Fibroblast of skin of right biceps (primary cell): ENCODE data around the gene COMMD10.

Source experiments
- DNase-seq: peaks from one replicate; pipeline ENCODE4 v3.0.0-alpha.2; 2013

Gene COMMD10

DNA sequence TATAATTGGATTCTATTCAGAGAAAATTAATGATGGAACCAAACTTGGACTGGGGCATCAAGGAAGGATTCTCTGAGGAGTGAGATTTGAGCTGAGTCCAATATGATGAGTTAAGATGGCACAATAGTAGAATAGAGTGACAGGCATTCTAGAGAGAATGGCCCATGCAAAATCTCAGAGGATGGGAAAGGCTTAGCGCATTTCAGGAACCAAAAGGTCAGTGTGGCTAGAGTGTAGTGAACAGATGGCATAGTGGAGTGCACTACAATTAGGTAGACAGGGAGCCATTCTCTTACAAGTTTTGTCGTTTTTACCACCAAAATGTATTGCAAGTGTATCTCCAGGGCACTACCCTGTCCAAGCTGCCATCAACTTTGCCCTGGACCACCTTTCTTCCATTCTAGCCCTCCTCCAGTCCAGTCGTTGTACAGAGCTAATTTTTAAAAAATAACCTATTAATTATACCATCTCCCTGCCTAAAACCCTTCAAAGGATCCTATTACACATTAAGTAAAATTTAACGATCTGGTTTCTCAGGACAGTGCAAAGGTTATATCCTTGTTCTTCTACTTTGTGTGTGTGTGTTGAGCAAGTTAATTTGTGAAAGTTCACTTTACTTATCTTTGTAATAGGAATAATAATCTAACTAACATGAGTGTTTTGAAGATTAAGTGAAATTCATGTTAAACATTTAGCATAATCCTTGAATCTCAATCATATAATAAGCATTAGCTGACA is 211.7 kb downstream of the COMMD10 start:
- DNase-seq = no peak

DNA sequence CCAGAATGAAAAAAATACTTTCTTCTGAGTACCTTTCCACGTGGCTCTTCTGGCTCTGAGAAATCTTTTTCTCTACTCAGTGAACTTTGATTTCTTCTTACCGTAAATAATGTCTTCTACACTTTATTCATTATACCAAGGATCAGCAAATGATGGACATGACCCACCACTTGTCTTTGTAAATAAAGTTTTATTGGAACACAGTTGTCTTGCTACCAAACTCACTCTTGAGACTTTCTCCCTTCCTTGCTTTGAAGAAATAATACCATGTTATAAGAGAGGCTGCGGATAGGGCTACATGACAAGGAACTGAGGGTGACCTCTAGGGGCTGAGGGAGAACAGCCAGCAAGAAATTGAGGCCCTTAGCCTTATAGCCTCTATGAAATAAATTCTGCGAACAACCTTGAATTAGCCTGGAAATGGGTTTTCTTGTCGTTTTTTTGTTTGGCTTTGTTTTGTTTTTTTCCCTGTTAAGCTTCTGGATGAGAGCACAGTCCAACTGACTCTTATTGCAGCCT is 212.5 kb downstream of the COMMD10 start:
- no peak for DNase-seq

DNA sequence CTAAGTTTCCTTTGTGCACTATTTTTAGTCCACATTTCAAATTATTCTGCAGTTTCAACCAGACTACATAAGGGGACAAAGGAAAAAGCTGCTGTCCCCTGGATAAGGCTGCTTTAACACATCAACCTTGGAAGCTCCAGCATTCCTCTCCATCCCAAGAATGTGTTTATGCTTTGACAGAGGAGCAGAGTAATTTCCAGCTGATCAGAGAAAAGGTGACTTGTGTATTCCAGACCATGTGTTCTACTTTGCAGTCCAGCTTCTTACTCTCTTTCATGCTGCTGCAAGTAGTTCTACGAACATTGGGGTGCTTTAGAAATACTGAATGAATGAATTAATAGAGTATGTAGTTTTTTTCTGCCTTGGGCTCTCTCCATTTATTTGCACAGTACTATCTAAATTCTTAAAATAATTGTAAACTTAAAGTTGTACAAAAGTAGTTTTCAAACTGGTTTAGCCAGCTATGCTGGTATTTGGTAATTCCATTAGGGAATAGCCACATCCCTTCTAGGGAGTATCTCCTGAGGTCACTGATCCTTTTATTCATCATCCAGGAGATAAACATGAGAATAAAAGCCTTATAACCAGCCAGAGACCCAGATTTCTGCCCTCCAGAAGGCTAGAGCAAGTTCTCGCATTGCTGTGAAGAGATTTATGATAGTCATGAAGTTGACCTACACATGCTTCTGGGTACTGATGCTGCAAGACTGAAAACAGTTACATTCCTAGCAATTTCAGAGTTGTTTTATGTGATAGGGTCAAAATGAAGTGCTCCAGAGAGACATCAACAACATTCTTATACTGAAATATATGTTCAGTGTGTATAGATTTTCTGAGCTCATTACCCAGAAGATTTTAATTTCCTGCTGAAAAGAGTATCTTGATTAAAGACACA is 215.2 kb downstream of the COMMD10 start:
- DNase-seq = peak; percentile 30

DNA sequence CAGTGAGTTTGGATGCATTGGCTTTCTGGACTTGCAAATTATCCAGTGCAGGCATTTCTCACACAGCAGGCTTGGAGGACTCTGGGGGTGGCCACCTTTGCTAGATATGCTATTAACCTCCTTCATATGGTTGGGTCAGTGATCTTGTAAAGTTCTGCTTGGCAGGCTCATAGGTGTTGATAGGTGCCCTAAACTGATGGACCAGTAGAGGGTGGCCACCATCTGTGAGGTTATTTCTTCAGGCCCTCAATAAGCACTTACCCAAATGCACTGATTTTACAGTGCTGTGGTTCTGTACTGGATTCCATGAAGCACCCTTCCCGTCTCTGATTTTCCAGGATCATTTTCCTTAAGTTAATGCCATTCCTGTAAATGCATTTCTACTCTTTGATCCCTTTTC is 216.3 kb downstream of the COMMD10 start:
- DNase-seq = no peak

DNA sequence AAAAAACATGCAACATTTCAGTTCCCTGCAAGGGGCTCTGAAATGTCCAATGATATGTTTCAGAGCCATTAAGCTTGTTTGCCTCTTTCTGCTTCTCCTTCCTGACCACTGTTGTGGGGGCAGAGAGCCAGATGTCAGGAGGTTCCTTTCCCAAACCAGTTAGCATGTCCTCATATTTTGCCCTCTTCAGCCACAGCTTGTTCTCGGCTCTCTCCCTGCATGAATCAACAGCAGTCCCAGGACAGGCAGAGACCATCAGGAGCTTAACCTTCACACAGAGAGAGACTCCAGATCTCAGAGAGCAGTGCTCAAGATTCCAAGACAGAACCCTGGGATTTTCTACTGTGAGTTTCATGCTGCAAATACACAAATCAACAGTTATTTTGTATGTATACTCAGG is 218.5 kb downstream of the COMMD10 start:
- no peak for DNase-seq

DNA sequence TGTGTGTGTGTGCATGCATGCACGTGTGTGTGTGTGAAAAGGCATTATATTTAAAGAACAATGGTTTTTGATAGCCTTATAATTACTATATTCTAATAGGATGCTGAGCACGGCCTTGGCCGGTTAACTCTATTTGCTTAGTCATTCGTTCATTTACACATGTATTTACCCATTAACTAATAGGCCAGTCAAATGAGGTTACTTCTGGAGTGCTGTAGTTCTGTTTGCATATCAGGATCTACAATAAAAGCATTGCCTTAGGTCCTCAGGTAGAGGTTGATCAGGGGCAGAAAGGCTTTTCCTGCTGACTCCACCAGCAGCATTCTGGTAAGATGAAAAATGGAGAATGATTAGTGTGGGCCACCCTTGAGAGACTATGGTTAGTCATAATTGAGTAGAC is 219.0 kb downstream of the COMMD10 start:
- no peak for DNase-seq

DNA sequence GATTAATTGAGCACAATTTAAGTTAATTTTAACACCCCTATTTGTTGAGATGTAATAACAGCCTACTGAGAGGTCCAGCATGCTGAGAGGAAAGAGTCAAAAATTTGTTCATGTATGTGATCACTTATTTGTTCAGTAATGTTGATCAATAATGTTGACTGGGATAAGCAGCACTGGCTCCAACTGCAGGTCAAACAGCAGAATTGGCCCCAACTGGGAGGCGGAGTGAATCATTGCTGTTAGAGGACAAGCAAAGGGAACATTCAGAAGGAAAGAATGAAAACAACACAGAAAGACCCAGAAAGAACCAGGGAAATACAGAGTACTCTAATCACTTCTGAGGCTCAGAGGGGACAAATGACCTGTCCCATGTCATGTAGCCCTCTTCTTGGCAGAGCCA is 221.1 kb downstream of the COMMD10 start:
- no peak for DNase-seq

DNA sequence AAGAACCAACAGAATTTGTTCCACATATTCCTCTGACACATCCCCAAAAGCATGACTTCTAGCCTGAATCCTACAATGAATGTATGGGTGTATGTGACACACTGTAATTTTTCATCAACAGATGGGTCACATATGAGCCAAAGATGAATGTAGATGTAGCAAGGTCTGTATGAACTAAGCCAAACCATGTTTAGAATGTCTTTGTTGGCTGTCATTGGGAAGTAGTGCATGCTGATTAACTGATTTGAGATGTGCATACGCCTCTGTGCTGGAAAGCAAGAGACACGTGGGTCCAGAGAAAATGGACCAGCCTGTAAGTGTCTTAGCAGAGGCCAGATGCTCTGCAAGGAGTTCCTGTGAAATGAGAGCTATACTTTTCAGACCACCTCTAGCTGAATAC is 222.0 kb downstream of the COMMD10 start:
- DNase-seq = no peak

DNA sequence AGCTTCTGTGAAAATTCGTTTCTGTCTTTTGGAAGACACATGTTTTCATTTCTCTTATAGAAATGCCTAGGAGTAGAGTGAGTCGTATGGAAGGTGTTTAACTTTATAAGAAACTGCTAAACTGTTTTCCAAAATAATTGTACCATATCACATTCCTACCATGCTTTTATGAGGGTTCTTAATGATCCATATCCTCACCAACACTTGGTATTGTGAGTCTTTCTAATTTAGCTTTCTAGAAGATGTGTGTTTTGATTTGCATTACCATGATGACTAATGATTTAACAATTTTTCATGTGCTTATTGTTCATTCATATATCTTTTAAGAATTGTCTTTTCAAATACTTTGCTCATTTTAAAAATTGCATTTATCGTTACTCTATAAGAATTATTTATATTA is 223.6 kb downstream of the COMMD10 start:
- peak; percentile 7 for DNase-seq

DNA sequence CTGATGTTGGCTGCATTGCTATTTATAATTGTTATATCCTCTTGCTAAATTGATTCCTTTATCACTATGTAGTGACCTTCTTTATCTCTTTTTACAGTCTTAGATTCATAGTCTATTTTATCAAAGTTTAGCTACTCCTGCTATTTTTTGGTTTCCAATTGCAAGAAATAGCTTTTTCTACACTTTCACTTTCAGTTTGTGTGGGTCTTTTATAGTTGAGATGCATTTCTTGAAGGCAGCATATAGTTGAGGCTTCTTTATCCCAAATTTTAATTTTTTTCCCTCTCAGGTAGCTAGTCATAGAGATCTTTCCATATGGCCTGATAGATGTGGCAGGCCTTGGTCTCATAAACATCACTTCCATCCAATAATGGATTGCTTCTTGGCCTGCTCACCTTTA is 228.5 kb downstream of the COMMD10 start:
- no peak for DNase-seq

DNA sequence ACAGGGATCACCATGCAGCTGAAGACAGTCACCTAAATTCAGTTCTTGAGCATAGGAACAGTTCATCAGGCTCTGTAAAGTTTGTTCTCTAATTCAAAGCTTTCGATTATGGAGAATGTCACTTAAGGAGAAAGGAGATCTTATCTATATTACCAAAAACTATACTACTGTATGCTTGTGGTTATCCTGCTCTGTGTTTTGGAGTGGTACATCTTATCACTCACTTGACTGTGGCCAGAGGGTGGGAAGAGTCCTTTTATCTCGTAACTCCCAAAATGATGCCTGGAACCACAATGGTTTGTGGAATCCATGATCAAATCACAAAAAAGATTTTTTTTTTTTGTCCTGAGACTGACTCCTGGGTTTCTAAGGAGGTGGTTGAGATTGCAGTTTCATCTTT is 230.7 kb downstream of the COMMD10 start:
- no peak for DNase-seq

DNA sequence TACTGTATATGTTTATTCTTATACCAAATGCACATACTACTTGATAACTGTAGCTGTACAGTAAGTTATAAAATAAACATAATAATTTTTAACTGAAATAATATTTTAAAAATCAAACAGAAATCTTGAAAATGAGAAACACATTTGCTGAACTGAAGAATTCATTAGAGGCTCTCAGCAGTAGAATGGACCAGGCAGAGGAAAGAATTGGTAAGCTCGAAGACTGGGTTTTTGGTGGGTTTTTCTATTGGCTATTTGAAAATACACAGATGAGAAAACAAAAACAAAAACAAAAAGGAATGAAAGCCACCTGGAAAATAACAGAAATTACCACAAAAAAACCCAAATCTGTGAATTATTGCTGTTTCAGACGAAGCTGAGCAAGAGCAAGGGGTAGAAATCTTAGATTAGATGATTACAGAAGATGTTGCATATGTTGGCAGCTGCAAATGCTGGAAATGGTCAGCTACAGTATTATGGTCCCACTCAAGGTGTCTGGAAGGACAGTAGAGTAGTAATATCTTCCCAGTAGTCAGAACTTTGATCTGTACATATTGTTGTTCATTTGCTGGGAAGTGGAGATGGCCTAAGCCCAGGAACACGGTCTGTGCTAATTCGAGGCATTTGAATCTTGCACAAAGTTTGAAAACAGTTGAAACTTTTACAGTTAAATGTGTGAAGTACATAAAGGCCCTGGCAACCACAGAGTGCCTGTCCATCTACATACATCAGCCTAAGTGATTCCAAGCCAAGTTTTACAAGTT is 233.4 kb downstream of the COMMD10 start:
- no peak for DNase-seq

DNA sequence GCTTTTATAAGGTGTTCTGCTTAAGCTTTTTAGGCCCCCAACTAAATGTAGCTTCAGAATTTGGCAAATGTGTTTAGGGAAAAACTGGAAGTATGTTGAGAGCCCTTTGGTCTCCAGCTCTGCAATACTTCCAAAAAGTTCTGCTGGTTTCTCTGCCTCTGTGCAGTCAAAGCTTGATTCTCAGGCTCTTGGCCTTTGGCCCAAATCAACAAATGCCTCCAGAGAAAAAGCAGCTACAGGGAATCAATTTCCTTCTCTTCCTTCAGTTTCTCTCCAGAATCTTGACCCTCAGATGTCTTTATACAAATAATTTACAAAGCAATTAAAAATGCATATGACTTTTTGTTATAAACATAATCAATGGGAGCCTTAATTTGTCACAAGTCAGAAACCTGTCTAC is 235.7 kb downstream of the COMMD10 start:
- peak; percentile 4 for DNase-seq

DNA sequence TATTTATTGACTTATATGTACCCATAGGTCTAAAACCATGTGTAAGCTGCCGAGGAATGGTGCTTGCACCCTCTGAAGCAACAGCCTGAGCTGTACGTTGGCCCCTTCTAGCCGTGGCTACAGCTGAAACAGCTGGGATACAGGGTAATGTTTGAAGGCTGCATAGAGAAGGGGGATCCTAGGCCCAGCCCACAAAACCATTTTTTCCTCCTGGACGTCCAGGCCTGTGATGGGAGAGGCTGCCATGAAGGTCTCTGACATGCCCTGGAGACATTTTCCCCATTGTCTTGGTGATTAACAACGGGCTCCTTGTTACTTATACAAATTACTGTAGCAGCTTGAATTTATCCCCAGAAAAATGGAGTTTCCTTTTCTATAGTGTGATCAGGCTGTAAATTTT is 244.7 kb downstream of the COMMD10 start:
- DNase-seq = no peak

DNA sequence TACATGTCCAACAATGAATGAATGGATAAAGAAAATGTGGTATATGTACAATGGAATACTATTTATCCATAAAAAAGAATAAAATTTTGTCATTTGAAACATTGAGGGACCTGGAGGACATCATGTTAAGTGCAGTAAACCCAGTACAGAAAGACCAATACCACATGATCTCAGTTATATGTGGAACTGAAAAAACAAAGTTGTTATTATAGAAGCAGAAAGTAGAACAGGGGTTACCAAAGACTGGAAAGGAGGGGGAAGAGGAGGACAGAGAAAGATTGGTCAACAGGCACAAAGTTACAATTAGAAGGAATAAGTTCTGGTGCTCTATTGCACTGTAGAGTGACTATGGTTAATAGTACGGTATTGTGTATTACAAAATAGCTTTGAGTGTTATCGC is 256.0 kb downstream of the COMMD10 start:
- no peak for DNase-seq
